ENCODE data around the gene BMPR1A.

The BMPR1A gene

DNA sequence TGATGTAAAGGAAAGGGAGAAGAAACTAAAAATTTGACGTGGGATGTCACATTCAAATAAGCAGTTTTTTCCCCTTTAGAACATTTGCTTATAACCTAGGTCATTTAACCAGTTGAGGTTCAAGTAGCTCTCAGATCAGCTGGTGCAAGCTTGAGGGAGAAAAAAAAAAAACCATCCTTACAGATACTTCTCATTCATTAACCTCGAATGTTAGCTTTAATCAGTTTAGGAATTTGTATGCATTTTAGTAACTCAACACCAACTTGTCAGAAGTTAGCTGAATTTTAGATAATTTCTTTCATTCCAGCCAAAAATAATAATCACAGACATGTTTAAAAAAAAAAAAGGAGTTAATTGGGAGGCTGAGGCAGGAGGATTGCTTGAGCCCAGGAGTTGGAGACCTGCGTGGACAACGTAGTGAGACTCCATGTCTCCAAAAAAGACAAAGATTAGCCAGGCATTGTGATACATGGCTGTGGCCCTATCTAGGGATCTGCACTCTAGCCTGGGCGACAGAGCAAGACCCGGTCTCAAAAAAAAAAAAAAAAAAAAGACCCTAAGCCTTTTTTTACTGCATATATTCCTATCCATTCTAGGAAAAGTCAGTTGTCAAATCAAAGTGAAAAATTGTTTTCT is 46.2 kb downstream of the BMPR1A start:
- no peak for DNase-seq (ENCODE audit: low read depth in 3 of 3)

DNA sequence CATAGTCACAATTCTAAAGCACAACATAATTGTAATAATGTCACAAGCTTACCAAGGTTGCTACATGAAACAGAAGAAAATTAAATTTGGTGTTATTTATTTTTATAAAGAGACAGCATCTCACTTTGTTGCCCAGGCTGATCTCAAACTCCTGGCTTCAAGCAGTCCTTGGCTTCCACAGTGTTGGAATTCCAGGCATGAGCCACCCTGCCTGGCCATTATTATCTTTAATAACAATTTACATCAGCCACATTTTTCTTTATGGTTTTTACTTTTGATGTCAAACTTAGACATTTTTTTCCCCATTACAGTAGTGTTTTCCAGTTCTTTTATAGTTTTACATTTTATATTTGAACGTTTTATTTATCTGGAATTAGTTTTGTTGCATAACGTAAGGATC is 46.7 kb downstream of the BMPR1A start:
- no peak for DNase-seq (ENCODE audit: low read depth in 3 of 3)

DNA sequence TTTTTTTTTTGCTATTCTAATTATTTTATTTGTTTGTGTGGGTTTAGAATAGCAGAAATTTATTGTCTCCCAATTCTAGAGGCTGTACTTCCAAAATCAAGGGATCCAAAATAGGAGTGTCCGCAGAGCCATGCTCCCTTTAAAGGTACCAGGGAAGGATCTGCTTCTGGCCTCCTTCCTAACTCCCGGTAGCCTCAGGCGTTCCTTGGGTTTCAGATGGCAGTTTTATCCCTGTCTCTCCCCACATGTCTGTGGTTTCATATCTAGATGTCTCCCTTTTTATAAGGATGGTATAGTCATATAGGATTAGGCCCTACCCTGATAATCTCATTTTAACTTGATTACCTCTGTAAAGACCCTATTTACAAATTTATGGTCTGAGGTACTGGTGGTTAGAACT is 48.4 kb downstream of the BMPR1A start:
- no peak for DNase-seq (ENCODE audit: low read depth in 3 of 3)

DNA sequence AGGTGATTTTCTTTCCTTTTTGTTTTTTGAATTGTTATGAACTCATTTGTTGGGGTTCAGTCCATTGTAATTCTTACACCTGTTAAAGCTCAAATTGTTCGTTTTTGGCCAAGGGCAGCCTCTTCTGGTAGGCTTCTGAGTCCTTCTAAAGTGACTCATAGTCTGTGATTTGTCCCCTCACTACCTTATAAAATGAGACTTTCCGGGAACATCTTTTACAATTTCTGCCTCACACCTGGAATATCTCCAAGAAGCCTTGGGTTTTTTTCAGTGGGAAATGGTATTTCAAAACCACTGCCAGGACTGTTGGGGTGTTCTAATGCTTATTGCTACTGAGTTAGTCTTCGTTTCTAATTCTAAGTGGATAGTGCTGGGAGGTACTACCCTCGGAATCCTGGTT is 56.7 kb downstream of the BMPR1A start:
- DNase-seq (ENCODE audit: low read depth in 3 of 3), result no peak

DNA sequence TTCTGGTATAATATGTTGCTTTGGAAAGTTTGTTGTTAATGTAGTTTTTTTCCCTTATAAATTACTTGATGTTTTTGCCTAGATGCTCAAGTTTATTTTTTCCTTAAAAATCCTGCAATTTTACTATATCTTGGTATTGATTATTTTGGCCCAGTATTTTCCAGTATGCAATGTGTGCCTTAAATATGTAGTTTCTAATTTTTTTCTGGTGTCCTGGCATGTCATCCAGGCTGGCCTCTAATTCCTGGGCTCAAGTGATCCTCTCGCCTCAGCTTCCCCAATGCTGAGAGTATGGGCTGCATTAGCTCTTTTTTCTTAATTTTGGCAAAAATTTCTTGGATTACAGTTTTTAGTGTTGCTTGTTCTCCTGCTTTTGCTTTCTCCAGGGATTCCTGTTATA is 57.6 kb downstream of the BMPR1A start:
- no peak for DNase-seq (ENCODE audit: low read depth in 3 of 3)

DNA sequence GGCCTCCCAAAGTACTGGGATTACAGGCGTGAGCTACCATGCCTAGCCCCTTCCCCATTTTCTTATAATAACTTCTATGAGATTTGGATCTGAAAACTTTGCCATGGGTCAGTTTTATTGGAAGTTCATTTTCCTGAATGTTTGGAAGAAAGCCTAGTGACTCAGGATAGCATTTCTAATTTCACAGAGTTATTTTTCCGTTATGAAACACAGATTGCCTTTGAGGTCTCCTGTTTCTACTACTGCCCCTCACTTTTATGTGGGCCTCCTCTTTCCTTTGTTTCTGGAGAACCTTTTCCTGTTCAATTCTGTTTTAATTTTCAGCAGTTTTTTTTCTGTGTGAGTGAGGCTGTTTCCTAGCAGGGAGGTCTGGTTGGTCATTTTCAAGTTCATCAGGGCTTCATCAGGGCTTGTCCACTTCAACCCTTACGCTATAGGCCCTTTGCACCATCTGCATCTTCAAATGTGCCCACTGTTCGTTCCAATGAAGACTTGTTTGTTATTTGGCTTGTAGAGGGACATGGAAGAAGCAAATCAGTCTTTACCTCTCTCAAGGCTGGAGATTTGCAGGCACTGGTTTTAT is 58.7 kb downstream of the BMPR1A start:
- no peak for DNase-seq (ENCODE audit: low read depth in 3 of 3)

DNA sequence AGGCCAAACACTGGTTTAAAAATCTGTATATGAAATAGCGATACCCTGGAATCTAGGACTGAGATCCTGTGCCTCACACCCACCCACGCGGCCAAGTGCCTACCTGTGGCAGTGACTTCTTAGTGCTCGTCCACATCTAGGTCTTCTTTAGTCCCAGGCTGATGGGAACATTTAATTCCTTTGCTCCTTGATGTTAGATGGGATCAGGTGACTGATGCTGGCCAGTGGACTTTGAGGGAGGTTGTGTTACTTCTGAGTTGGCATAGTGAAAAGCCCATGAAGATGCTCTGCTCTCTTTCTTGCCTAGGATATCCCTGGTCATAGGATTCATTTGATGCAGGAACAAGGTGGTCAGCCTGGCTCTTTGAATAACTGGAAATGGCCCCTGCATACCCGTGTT is 59.2 kb downstream of the BMPR1A start:
- no peak for DNase-seq (ENCODE audit: low read depth in 3 of 3)

DNA sequence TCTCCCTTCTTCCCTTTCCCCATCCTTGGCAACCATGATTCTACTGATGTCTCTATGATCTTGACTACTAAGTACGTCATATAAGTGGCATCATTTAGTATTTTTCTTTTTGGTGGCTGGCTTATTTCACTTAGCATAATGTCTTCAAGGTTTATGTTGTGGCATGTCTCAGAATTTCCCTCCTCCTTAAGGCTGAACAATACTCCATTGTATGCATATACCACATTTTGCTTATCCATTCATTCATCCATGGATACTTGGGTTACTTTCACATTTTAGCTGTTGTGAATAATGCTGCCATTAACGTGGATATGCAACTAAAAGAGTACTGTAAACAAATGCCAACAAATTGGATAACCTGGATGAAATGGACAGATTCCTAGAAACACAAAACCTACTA is 60.8 kb downstream of the BMPR1A start:
- no peak for DNase-seq (ENCODE audit: low read depth in 3 of 3)

DNA sequence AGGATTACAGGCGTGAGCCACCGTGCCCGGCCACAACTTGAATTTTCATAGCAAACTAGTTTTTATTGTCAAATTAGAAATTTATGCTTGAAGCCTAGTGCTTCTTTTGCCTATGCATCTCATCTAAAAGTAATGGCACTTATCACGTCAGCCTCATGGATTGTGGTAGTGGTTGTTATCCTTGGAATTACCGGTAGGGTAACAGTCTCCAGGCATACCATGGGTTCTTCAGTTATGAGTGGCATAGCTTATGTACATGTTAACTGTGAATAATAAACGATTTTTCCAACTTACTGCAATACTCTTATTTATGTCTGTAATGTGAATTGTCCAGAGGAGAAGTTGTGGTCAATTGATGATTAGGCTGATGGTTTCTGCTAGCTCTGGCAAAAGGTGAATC is 63.1 kb downstream of the BMPR1A start:
- no peak for DNase-seq (ENCODE audit: low read depth in 3 of 3)

DNA sequence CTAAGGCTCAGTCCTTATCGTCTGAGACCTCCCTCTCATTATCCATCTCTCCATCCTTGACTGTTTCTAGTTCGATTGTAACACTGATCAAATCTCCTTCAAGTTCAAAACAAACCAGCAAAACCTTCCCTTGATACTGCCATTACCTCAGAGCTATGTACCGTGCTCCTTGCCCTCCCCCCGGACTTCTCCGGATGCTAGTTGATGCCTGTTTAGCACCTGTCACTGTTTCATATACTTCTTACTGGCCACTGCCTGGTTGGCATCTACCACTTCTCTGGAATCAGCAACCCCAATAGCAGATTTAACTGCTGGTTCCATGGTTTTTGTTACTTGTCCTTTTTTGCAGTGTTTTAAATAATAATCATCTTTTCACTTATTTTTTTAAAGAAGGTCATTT is 64.1 kb downstream of the BMPR1A start:
- no peak for DNase-seq (ENCODE audit: low read depth in 3 of 3)

DNA sequence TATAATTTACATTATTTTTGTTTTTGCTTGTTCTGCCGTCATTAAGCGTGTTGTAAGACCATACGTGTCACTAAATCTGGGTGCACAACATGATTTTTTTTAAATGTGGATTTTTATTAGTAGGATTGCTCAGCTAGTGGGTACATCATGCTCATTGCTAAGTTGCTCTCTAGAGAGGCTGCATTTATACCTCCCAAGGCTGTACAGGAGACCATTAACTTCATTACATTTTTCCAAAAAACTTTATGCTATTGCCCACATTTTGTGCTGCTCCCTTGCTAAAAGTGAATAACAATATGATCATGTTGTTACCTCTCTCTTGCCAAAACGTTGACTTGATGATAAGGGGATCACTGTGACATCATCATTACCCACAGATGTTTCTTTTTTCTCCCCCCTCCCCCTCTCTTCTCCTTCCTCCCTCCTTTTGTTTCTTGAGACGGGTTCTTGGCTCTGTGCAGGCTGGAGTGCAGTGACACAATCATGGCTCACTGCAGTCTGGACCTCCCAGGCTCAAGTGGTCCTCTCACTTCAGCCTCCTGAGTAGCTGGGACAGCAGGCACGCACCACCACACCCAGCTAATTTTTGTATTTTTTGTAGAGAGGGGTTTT is 65.1 kb downstream of the BMPR1A start:
- DNase-seq (ENCODE audit: low read depth in 3 of 3), result no peak

DNA sequence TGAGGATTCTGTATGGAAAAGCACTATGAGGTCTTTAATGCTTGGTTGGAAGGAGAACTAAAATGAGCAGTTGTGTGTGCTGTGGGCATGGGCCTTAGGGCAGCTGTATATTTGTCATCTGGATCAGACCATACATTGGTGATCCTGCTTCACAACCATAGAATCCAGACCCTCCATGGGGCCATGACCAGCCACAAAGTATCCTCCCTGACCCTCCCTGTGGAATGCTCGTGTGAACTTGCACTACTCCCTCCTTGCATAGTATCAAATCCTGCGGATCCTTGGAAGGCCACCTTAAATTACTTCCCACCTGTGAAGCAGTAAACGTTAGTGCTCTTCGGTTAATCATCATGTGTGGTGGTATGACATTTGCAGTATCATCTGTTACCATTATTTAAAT is 67.1 kb downstream of the BMPR1A start:
- no peak for DNase-seq (ENCODE audit: low read depth in 3 of 3)

DNA sequence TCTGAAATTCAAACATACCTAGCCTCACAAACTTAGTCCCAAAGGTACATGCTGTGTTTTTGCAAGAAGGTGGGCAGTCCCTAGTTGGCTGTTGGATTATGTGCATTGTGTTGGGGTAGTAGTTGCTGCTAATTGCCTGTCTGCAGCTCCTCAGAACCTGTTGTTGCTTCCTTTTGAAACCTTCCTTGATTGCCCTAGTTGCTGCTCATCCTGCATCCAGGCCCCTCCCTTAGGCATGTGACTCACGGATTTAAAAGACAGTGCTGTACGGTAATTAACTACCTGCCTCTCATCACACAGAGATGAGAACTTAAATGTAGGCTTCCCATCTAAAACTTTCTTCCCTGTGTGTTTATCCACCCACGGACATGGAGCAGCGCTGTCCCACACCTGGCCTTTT is 67.7 kb downstream of the BMPR1A start:
- DNase-seq (ENCODE audit: low read depth in 3 of 3), result no peak

DNA sequence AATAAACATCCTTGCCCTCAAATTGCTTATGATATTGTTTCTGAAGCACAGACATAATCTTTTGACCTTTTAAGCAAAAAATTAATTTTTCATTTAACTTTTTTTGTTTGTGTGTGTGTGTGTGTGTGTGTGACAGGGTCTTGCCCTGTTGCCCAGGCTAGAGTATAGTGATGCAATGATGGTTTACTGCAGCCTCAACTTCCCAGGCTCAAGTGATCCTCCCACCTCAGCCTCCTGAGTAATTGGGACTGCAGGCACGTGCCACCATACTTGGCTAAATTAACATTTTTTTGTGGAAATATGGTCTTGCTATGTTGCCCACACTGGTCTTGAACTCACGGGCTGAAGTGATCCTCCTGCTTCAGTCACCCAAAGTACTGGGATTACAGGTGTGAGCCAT is 68.9 kb downstream of the BMPR1A start:
- no peak for DNase-seq (ENCODE audit: low read depth in 3 of 3)

DNA sequence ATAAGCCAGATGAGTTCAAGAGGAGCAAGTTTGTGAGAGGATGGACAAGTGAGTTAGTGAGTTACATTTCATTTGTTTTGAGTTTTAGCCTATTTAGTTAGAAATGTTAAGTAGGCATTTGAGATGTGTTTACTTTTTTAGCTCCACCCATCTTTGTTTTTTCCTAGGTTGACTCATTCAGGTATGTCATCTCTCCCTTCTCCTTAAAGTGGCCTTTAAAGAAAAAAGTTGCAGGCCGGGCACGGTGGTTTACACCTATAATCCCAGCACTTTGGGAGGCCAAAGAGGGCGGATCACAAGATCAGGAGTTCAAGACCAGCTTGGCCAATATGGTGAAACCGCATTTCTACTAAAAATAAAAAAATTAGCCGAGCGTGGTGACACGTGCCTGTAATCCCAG is 71.2 kb downstream of the BMPR1A start:
- no peak for DNase-seq (ENCODE audit: low read depth in 3 of 3)

DNA sequence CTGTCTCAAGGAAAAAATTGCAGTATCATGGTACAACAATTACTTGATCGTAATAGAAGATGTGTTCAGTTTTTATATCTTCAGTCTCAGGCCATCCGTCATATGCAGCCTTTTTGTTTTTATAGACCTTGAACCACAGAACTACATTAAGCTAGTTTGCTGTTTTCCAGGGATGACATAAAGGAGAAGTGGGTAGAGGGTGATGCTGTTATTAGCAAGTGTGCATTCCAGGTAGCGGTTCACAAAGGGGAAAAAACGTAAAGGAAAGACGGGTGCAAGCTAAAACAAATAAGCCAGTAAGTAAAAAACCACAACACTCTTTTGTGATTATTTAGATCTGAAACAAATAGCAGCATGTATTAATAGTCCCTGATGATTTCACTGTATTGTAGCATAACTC is 71.7 kb downstream of the BMPR1A start:
- DNase-seq (ENCODE audit: low read depth in 3 of 3), result no peak

DNA sequence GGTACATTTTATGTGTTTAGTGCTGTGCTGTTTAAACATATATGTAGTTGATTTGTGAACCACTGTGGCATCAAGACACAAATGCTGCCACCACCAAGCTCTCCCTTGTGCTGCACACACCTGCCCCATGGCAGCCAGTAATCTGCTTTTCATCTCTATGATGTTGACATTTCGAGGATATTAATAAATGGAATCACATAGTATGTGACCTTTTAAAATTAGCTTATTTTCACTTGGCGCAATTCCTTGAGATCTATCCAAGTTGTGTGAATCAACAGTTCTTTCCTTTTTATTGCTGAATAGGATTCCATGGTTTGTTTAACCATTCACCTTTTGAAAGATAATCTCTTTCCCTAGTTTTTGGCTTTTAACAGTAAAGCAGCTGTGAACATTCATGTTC is 73.1 kb downstream of the BMPR1A start:
- DNase-seq (ENCODE audit: low read depth in 3 of 3), result no peak

DNA sequence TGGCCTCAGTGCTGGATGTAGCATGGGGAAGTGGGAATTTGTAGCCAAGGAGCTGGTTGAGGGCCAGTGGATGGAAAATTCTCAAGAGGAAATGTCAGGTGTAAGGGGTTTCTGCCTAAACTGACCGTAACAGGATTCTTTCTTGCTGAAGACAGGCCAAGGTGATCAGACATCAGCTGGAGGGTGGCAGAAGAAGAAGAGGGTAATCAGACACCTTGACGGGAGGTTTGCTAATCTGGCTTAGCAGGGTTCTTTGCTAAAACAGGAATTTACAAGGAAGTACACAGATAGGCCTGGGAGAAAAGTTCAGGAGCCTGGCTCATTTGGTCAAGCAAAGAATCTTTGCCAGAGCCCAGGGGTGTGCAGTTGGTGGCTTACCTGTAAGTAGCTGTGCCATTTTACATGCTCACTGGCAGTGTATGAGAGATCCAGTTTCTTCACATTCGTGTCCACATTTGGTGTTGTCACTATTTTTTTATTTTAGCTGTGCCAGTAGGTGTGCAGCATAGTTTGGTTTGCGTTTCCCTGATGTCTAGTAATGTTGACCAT is 73.7 kb downstream of the BMPR1A start:
- DNase-seq (ENCODE audit: low read depth in 3 of 3), result no peak

DNA sequence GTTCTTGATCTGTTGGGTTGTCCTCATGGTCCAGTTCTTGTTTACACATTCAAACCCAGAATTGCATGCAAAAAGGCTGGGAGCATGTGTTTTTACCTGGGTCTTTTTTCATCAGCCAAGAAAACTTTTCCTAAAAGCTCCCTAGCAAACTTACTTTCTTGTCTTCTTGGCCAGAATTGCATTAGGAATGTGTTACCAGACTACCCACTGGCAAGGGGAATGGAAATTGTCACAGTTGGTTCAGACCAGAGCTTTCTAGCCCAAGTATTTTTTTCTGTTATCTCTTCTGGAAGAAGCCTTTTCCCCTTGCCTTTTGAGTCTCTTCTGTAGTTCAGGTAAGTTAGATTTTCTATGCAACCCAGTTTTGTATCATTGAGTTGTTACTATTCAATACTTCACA is 77.5 kb downstream of the BMPR1A start:
- no peak for DNase-seq (ENCODE audit: low read depth in 3 of 3)

DNA sequence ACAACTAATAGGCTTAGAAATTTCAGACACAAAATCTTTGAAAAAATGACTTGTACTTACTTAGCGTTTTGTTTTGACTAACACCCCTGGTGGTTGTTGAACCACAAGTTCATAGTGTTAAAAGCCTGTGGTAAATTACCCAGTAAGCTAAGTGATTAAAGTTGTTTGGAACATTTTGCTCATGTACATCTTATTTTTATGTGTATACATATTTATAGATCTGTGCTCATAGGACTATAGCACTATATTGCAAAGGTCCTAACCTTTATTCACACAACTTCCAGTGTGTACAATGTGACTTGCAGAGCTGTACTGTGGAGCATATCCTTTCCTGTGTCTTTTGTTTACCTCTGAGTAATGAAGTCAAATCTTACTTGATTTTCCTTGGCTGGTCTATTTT is 79.6 kb downstream of the BMPR1A start:
- DNase-seq (ENCODE audit: low read depth in 3 of 3), result no peak

DNA sequence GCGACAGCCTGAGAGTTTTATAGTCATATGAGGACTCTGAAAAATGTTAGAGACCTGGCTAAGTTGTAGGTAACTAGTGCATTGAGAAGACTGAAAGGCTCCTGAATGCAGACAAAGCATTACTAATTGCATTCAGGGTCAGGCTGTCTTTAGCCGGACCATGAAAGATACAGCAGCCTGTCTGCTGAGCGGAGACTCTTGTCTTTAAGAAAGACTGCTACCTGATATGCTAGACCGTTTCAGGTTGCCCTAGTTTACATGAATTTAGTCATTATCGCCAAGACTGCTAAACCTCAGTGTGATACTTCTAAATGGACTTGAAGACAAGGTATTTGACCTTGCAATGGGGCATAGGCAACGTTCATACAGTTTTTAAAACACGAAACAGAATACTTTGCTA is 81.2 kb downstream of the BMPR1A start:
- DNase-seq (ENCODE audit: low read depth in 3 of 3), result no peak

DNA sequence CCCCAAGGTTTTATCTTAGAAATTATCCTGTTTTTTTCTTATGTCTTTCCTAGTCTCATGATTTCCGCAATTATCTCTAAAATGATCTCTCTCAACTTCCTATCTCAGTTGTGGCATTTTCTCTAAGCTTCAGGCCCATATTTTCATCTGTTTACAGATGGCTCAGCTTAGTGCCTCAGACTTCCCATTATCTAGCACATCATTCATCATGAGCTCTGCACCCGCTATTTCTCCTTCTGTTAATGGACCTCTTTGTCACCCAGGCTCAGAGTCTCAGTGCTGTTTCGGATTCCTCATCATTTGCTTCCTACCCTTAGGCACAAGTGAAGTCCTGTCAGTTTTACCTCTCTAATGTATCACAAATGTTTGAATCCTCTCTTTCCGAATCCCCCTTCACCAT is 84.1 kb downstream of the BMPR1A start:
- no peak for DNase-seq (ENCODE audit: low read depth in 3 of 3)

DNA sequence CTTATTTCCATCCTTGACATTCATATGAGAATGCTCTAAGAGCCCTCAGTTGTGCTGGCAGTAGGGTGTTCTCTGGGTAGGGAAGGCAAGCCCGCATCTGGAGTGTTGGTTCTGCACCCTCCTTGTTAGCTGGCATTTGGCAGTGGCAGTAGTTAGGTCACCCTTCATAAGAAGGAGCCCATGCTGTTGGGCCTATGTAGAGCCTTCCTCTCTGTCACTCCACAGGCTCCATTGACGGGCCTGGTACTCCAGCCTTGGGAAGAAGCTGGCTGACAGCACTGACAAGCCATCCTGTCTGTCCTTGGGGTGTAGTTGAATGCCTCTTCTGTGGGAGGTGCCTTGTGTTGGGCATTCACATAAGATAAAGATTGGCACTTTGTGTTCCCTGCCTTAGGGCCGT is 89.7 kb downstream of the BMPR1A start:
- DNase-seq (ENCODE audit: low read depth in 3 of 3), result no peak

DNA sequence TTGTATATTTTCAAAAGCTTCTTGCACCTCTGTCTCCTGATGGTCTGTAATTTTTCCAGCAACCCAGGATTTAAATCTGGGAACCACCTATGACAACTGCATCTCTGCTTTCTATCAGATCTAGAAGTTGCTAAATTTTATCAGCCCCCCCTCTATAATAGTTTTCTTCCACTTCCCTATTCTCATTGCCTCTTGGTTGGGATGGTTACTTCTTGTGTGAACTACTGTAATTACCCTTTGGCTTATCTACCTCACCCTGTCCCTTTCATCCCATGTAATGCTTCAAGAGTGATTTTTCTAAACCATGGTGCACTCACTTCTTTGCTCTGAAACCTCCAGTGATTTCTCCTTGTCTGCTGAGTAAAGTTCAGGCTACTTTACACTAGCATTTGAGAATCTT is 92.3 kb downstream of the BMPR1A start:
- DNase-seq (ENCODE audit: low read depth in 3 of 3), result no peak

Measured in stimulated activated CD4-positive, alpha-beta T cell treated with anti-CD3 and anti-CD28 coated beads, TNF-alpha, amount 100 ng/mL, for 48 hours (primary cell).